Loucy (cell line): ENCODE measurements around the gene NPTX1.

Experiments
- EZH2phosphoT487 ChIP-seq: fragments of 200-600 bp; IDR thresholded peaks from 2 replicates; pipeline ENCODE4 v1.6.1; 2018; ENCODE audit warnings: antibody characterized with exemption, mild to moderate bottlenecking, moderate library complexity, borderline replicate concordance
- TF ChIP-seq, protein P1 (sequence below): fragments of 200-600 bp; sonication (generic); conservative IDR thresholded peaks from 2 replicates; pipeline ENCODE4 v1.5.1; 2014; ENCODE audit warnings: mild to moderate bottlenecking, antibody characterized with exemption, low read length

DNA sequence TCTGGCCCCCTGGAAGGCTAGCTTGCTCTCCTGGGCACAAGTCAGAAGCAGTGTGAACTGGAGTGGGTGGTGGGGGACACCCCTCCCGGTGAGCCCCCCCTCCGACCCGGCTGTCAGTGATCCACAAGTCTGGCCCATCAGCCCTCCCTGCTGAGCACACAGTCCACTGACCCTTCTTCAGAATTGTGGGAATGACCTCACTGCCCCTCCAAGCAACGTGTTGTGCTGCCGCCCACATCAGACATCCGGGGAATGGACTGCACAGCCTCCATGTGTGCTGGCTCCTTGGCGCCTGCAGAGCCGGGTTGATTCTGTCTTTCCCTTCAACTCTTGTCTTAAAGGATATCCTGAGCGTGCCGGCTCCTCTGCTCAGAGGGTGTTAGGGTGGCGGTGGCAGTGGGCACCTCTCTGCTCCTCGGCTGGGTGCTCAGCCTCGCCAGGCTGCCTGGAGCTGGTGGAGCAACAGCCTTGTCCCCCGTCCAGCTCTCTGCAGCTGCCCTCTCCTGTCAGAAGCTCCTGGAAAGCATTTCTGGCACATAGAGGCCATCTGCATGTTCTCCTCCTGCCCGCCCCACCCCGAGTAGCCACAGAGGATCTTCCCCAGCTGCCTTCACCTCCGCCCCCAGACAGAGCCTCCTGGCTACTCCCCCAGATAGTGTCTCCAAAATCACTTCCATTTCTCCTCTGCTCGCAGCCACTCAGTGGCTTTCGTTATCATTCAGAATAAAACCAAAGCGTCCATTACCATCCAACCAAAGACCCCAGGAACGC is 19.8 kb downstream of the NPTX1 start:
- TF ChIP-seq, protein P1, sequence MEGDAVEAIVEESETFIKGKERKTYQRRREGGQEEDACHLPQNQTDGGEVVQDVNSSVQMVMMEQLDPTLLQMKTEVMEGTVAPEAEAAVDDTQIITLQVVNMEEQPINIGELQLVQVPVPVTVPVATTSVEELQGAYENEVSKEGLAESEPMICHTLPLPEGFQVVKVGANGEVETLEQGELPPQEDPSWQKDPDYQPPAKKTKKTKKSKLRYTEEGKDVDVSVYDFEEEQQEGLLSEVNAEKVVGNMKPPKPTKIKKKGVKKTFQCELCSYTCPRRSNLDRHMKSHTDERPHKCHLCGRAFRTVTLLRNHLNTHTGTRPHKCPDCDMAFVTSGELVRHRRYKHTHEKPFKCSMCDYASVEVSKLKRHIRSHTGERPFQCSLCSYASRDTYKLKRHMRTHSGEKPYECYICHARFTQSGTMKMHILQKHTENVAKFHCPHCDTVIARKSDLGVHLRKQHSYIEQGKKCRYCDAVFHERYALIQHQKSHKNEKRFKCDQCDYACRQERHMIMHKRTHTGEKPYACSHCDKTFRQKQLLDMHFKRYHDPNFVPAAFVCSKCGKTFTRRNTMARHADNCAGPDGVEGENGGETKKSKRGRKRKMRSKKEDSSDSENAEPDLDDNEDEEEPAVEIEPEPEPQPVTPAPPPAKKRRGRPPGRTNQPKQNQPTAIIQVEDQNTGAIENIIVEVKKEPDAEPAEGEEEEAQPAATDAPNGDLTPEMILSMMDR = no peak
- no peak for TF ChIP-seq EZH2phosphoT487
